ENCODE measurements around the gene SLC28A1.

Gene SLC28A1

DNA sequence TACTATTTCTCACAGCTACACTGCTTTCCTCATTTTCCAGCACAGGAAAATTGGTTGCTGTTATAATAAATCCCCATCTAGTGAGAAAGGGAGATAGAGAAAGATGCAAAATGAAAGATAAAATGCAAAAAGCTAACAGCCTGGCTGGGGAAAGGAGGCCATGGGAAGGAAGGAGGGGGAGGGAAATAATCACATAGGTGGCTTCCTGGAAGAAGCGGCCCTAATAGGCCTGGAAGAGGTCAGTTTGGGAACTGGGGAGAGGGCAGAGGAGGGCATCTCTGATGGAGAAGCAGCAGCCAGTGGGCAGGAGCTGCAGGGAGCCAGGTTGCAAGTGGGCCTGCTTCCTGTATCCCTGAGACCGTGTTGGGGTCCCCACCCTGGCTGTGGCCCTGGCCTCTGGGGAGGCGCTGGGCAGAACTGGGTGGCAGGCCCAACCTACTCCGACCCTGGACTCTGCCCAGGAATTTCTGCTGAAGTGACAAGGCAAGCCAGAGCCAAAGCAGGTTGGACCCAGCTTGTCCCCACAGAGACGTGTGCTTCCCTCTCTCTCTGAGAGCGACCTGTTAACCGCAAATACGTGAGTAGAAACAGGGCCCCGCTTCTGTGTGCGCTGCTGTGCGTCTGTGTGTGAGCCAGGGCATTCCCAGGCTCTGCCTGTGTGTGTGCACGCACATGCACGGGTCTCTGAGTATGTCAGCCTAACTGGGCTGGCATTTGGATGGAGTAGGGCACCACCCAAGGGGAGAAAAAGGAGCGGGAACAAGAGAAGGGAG is 1.9 kb downstream of the SLC28A1 start:
- DNase-seq = no peak

DNA sequence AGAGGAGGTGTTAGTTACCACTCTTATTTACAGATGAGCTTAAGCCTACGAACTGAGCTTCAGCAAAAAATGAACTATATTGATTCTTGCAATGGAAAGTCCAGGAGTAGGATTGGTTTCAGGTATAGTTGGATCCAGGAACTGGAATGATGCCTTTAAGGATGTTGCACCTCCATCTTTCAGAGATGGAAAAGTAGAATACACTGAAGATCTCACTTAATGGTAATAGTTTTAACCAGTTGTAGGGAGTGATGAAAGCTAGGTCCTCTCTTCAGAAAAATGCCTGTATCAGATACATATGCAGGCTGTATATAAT is 2.5 kb downstream of the SLC28A1 start:
- DNase-seq = no peak

DNA sequence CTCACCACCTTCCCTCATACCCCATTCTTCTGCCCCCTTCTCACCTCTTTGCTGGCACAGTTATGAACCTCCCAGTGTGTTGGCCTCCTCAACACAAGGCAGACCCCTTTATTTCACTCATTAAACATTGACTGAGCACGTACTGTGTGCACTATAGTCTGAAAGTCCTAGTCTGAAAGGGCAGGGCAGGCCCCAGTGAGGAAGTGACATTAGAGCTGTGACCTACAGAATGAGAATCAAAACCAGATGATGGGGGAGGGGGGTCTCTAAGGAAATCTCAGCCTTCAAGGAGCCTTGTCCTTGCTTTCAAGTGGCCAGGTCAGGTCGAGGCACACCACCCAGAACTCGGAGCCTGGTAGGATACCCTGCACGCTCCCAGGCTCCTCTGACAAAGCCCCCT is 3.5 kb downstream of the SLC28A1 start:
- DNase-seq = no peak

- DNase-seq = no peak
Measured at GRCh38 chr15:84888639-84889038, 4.2 kb downstream of the SLC28A1 start.

GRCh38 chr15:84889313-84889990 is 5.0 kb downstream of the SLC28A1 start:
- no peak for DNase-seq

GRCh38 chr15:84889991-84890669 is 5.7 kb downstream of the SLC28A1 start:
- DNase-seq = no peak

- DNase-seq = no peak
Measured at GRCh38 chr15:84890670-84891162, 6.3 kb downstream of the SLC28A1 start.

- DNase-seq = no peak
Measured at GRCh38 chr15:84891339-84891738, 6.9 kb downstream of the SLC28A1 start.

- DNase-seq = no peak
Measured at GRCh38 chr15:84892786-84893307, 8.4 kb downstream of the SLC28A1 start.

GRCh38 chr15:84893607-84894006 is 9.1 kb downstream of the SLC28A1 start:
- DNase-seq = no peak

GRCh38 chr15:84894736-84895425 is 10.4 kb downstream of the SLC28A1 start:
- DNase-seq = no peak

DNA sequence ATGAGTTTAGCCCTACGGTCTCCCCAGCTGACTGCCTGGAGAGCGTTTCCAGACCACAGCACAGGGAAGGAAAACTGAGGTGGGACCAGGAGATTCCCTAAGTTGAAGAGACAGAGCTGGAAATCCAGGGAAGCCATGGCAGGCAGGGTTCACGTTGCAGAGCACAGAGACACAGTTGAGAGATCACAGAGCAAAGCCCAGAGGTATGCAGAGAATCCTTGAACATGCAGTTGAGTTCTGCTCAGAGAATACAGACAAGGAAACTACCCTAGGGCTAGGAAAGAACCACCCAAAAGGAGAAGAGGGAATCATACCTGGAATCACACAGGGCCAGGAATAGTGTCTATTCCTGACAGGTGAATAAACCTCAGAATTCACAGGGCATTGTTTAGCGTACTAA is 14.3 kb downstream of the SLC28A1 start:
- DNase-seq = no peak

DNA sequence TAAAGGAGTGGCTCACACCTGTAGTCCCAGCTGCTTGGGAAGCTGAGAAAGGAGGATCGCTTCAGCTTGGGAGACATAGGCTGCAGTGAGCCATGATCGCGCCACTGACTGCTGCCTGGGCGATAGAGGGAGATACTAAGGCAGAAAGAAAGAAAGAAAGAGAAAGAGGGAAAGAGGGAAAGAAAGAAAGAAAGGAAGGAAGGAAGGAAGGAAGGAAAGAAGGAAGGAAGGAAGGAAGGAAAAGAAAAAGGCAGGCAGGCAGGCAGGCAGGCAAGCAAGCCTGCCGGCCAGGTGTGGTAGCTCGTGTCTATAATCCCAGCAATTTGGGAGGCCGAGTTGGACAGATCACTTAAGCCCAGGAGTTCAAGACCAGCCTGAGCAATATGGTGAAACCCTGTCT is 15.3 kb downstream of the SLC28A1 start:
- no peak for DNase-seq

DNA sequence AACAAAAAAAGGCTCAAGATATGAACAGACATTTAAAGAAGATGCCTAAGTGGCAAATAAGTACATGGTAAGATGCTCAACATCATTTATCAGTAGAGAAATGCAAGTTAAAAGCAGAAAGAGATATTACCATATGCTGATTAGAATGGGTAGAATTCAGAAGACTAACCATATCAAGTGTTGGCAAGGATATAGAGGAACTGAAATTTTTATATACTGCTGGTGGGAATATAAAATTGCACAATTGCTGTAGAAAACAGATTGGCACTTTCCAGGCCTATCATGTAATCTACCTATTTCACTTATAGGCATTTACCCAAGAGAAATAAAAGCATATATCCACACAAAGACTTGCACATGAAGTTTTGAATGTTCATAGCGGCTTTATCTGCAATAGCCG is 17.1 kb downstream of the SLC28A1 start:
- no peak for DNase-seq

DNA sequence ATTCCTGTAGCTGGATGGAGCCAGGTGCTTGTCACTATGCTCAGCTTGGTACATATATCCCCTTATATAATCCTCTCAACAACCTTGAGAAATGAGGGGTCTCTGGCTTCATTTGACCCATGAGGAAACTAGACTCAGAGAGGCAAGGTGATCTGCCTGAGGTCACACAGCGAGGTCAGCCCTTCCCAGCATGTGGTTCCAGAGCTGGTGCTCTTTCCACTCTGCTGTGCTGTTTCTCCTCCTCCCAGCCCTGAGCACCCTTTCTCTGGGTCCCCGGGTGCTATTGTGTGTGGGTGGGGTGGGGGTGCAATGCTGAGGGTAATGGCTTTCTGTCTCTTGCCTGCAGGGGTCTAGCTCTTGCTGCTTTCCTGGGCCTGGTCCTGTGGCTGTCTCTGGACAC is 19.3 kb downstream of the SLC28A1 start:
- DNase-seq = no peak

- DNase-seq = no peak
Measured at GRCh38 chr15:84904419-84904818, 20.0 kb downstream of the SLC28A1 start.

GRCh38 chr15:84905016-84905916 is 20.8 kb downstream of the SLC28A1 start:
- DNase-seq = no peak

DNA sequence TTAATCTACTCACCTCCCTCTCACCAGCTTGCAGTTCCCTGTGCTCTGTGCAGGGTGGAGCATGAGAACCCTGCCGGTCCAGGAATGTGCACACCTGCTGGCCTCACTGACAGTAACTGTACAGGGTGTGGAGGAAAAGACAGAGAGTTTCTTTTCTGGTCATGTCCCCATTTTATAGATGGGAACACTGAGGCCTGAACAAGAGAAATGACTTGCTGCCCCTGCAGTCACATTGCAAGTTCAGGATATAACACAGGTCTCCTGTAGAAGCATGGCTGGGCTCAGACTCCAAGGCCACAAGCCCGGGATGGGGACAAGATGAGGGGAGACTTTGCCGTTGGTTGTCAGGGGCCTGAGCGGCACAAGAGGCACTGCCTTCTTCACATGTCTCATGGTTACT is 23.3 kb downstream of the SLC28A1 start:
- no peak for DNase-seq

DNA sequence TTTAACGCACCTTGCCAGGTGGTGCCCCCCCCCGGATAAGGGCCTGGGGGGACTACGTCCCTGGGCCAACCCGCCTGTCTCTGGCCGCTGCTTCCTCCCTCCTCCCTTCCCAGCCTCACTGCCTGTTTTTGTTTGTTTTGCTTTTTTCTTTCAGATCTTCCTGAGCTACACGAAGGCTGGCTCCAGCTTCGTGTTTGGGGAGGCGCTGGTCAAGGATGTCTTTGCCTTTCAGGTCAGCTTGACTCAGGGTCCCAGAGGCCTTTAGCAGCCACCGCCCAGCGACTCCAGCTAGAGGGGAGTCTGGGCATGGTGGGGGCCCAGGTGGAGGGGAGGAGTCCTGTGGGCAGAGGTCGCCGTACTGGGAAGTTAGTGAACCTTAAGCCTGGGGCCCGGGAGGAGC is 24.1 kb downstream of the SLC28A1 start:
- no peak for DNase-seq

GRCh38 chr15:84909029-84909428 is 24.6 kb downstream of the SLC28A1 start:
- no peak for DNase-seq

GRCh38 chr15:84909782-84910181 is 25.3 kb downstream of the SLC28A1 start:
- DNase-seq = no peak
